Peyer's patch (tissue), 4 donors: Measurements from ENCODE around the gene GNMT.

Experiments used
- CTCF ChIP-seq, 6 experiments: fragments of 450-650 bp in 4 of 6; fragments of 200-600 bp in 2 of 6; sonication (generic) in 1 of 6; IDR thresholded peaks; one replicate each; pipeline ENCODE4 v1.5.1; 2017 to 2019; ENCODE audit warnings: antibody characterized with exemption in 6 of 6, mild to moderate bottlenecking in 3 of 6, moderate library complexity in 1 of 6
- POLR2A ChIP-seq, 2 donors: fragments of 450-650 bp; IDR thresholded peaks; one replicate each; pipeline ENCODE4 v1.5.1; 2017; ENCODE audit warnings: antibody characterized with exemption in 2 of 2, mild to moderate bottlenecking in 2 of 2, moderate library complexity in 2 of 2

GRCh38 chr6:42993445-42993844, 32.9 kb downstream of the GNMT start:
- TF ChIP-seq CTCF (IDR thresholded peaks at IDR 0.05) (no peak), POLR2A (IDR thresholded peaks at IDR 0.05) (no peak)
